Activated CD4-positive, alpha-beta T cell treated with anti-CD3 and anti-CD28 coated beads, Interleukin-2, amount 50 U/mL, for 48 hours (primary cell): ENCODE results near the gene C16orf78.

Source experiments
- DNase-seq, 2 experiments: peaks; one replicate each; pipeline ENCODE4 v3.0.0-alpha.2; 2020

C16orf78 gene

DNA sequence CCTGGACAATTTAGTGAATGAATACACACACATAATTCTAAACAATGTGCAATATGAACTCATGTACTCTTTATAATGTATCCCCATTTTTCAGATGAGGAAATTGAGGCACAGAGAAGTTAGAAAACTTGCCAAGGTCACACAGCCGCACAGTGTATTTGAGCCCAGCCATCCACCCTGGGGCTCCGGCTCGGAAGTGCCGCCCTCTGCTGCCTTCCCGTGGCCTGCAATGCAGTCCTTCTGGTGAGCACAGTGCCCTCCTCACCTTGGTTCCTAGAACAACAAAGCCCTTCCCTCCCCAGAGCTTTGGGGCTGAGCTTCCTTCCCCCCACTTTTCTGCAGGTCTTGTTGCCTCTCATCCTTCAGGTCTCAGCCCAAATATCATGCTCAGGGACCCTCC is 63.7 kb downstream of the C16orf78 start:
- no peak for DNase-seq

GRCh38 chr16:49439050-49439449 is 65.4 kb downstream of the C16orf78 start:
- no peak for DNase-seq

- DNase-seq = no peak
Measured at GRCh38 chr16:49439676-49440075, 66.1 kb downstream of the C16orf78 start.

- DNase-seq = no peak
Measured at GRCh38 chr16:49440156-49441065, 66.8 kb downstream of the C16orf78 start.

DNA sequence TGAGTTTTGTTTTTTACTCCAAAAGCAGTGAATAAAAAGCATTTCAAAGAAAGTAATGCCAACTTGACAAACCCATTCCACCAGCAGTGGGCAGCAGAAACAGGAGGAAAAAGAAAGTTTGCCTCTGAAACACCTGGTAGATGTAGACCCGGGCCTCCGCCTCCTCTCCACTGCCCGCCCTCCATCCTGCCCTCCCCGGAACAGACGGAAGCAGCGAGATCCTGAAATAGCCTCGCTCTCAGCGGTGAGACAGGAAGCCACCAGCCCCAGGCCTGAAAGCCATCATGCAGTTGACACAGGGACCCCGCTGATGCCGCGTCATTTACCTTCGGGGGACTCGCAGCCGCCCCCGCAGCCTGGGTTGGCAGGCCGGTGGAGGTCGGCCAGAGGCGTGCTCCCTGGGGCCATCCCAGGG is 67.8 kb downstream of the C16orf78 start:
- DNase-seq = peak; percentile 50 to 66

- DNase-seq = no peak
Measured at GRCh38 chr16:49442805-49443204, 69.2 kb downstream of the C16orf78 start.

- DNase-seq = no peak
Measured at GRCh38 chr16:49443576-49443975, 70.0 kb downstream of the C16orf78 start.

- DNase-seq = no peak
Measured at GRCh38 chr16:49446805-49447204, 73.2 kb downstream of the C16orf78 start.
